NOMO-1 treated with DMSO at 0.1 percent for 48 hours (cell line): Measurements from ENCODE around the gene SH2D1B.

ENCODE experiments used
- DNase-seq: peaks from one replicate; lab custom pipeline; 2025; ENCODE audit not compliant: unreplicated experiment; lab: John Stamatoyannopoulos, UW

SH2D1B gene

GRCh38 chr1:162383516-162383915 lies 28.4 kb downstream of the SH2D1B start:
- DNase-seq: no peak

GRCh38 chr1:162383091-162383490 lies 28.8 kb downstream of the SH2D1B start:
- no peak for DNase-seq

- no peak for DNase-seq
Measured at GRCh38 chr1:162381941-162382750, 29.8 kb downstream of the SH2D1B start.

GRCh38 chr1:162381383-162381782 lies 30.6 kb downstream of the SH2D1B start, which contains the start of gene C1orf226:
Gene C1orf226, plus strand, starts transcription at chr1:162381728. Its CDS starts 174 bp downstream, at chr1:162381902.
- no peak for DNase-seq

GRCh38 chr1:162380061-162380846 lies 31.7 kb downstream of the SH2D1B start:
- DNase-seq: no peak

- no peak for DNase-seq
Measured at GRCh38 chr1:162376691-162377090, 35.2 kb downstream of the SH2D1B start, which contains the start of gene SPATA46. Gene SPATA46, minus strand, starts transcription at chr1:162376854. Its CDS starts 64 bp downstream, at chr1:162376790.

- DNase-seq: no peak
Measured at GRCh38 chr1:162375463-162375862, 36.5 kb downstream of the SH2D1B start.

- no peak for DNase-seq
Measured at GRCh38 chr1:162374406-162374805, 37.5 kb downstream of the SH2D1B start.

- DNase-seq: no peak
Measured at GRCh38 chr1:162373541-162374260, 38.2 kb downstream of the SH2D1B start.

- DNase-seq: no peak
Measured at GRCh38 chr1:162373072-162373427, 38.9 kb downstream of the SH2D1B start.

GRCh38 chr1:162372159-162373071 lies 39.5 kb downstream of the SH2D1B start:
- DNase-seq: no peak

GRCh38 chr1:162371611-162372010 lies 40.3 kb downstream of the SH2D1B start:
- no peak for DNase-seq

GRCh38 chr1:162370721-162371120 lies 41.2 kb downstream of the SH2D1B start:
- DNase-seq: no peak

GRCh38 chr1:162370161-162370560 lies 41.8 kb downstream of the SH2D1B start:
- DNase-seq: no peak

GRCh38 chr1:162369571-162369970 lies 42.4 kb downstream of the SH2D1B start:
- DNase-seq: no peak

GRCh38 chr1:162368451-162368850 lies 43.5 kb downstream of the SH2D1B start:
- no peak for DNase-seq

GRCh38 chr1:162367772-162368171 lies 44.2 kb downstream of the SH2D1B start:
- DNase-seq: no peak

GRCh38 chr1:162367073-162367472 lies 44.9 kb downstream of the SH2D1B start:
- no peak for DNase-seq

- DNase-seq: no peak
Measured at GRCh38 chr1:162366671-162367070, 45.3 kb downstream of the SH2D1B start.

GRCh38 chr1:162366149-162366548 lies 45.8 kb downstream of the SH2D1B start:
- no peak for DNase-seq
